Erythroblast (primary cell): ENCODE measurements around the gene TSNAX.

Experiments used
- GATA1 ChIP-seq: IDR thresholded peaks from 2 replicates; pipeline ENCODE4 v1.6.1; 2011; ENCODE audit warnings: low read depth, mild to moderate bottlenecking, control low read depth, low read length, moderate library complexity
- POLR2A ChIP-seq: IDR thresholded peaks from 2 replicates; pipeline ENCODE4 v1.6.1; 2011; ENCODE audit warnings: mild to moderate bottlenecking, low read length

GRCh38 chr1:231601824-231602672 lies 73.6 kb downstream of the TSNAX start:
- TF ChIP-seq POLR2A (no peak), GATA1 (no peak)
